K562 (cell line): ENCODE data around the gene AKR1A1. TPM values are rescaled to one million over a fixed set of nuclear protein-coding genes. Genes with fewer than 3 reads are reported as not detected.

Source experiments
- BCL6 ChIP-seq: fragments of 250-450 bp; sonication (Bioruptor Pico); IDR thresholded peaks from 2 replicates; pipeline ENCODE4 v1.4.0; 2020
- CHCHD3 ChIP-seq: fragments of 250-450 bp; sonication (Bioruptor Pico); IDR thresholded peaks from 2 replicates; pipeline ENCODE4 v2.1.2; 2022; ENCODE audit warnings: mild to moderate bottlenecking
- CXXC5 ChIP-seq: fragments of 250-450 bp; sonication (Bioruptor Pico); IDR thresholded peaks from 2 replicates; pipeline ENCODE4 v1.8.0; 2022; ENCODE audit warnings: inconsistent platforms, mild to moderate bottlenecking, moderate library complexity
- E4F1 ChIP-seq: fragments of 250-450 bp; sonication (Bioruptor Pico); IDR thresholded peaks from 2 replicates; pipeline ENCODE4 v1.5.0; 2021; ENCODE audit warnings: mild to moderate bottlenecking, borderline replicate concordance
- ELF4 ChIP-seq: fragments of 450-650 bp; formaldehyde crosslinking; IDR thresholded peaks from 2 replicates; pipeline ENCODE4 v1.4.0; 2022; ENCODE audit warnings: missing genetic modification characterization
- GABPB1 ChIP-seq: sonication (generic); formaldehyde crosslinking; IDR thresholded peaks from 2 replicates; pipeline ENCODE4 v1.8.0; 2022; ENCODE audit warnings: mild to moderate bottlenecking, missing genetic modification reagents
- HDAC2 ChIP-seq: fragments of 450-650 bp; IDR thresholded peaks from 2 replicates; pipeline ENCODE4 v1.6.1; 2016; ENCODE audit warnings: mild to moderate bottlenecking
- HDAC3 ChIP-seq: fragments of 450-650 bp; IDR thresholded peaks from 2 replicates; pipeline ENCODE4 v1.6.1; 2018; ENCODE audit warnings: borderline replicate concordance, mild to moderate bottlenecking, moderate library complexity; ENCODE audit not compliant: partially characterized antibody
- HNRNPH1 ChIP-seq: fragments of 200-400 bp; formaldehyde crosslinking; optimal IDR thresholded peaks from 2 replicates; pipeline ENCODE3; 2017; ENCODE audit warnings: low read depth, mild to moderate bottlenecking, low read length, moderate library complexity
- HNRNPUL1 ChIP-seq: fragments of 200-400 bp; formaldehyde crosslinking; IDR thresholded peaks from 2 replicates; pipeline ENCODE4 v1.6.1; 2017; ENCODE audit warnings: low read length
- KDM5B ChIP-seq: fragments of 200-600 bp; sonication (generic); IDR thresholded peaks from 2 replicates; pipeline ENCODE4 v1.6.1; 2012; ENCODE audit warnings: low read depth, mild to moderate bottlenecking, moderate library complexity, low read length, control low read depth, inconsistent platforms; ENCODE audit not compliant: insufficient replicate concordance
- KLF1 ChIP-seq: fragments of 450-650 bp; IDR thresholded peaks from 2 replicates; pipeline ENCODE4 v1.6.1; 2016; ENCODE audit warnings: missing genetic modification characterization, missing compliant biosample characterization
- MAFF ChIP-seq: IDR thresholded peaks from 2 replicates; pipeline ENCODE4 v1.6.1; 2012; ENCODE audit warnings: low read length, improper control_type of control experiment
- MAX ChIP-seq: sonication (generic); formaldehyde crosslinking; IDR thresholded peaks from 2 replicates; pipeline ENCODE4 v1.9.0; 2022; ENCODE audit warnings: mild to moderate bottlenecking, missing genetic modification reagents
- MITF ChIP-seq: IDR thresholded peaks from 2 replicates; pipeline ENCODE4 v1.6.1; 2014; ENCODE audit warnings: antibody characterized with exemption
- MNT ChIP-seq, 2 experiments: fragments of 450-650 bp; conservative IDR thresholded peaks; 2 replicates each; pipeline ENCODE4 v1.6.1; 2017; ENCODE audit warnings: mild to moderate bottlenecking in 2 of 2, moderate library complexity in 2 of 2
- MTA2 ChIP-seq: fragments of 450-650 bp; IDR thresholded peaks from 2 replicates; pipeline ENCODE4 v1.6.1; 2016; ENCODE audit warnings: low read depth
- PHB ChIP-seq: fragments of 250-450 bp; sonication (Bioruptor Pico); IDR thresholded peaks from 2 replicates; pipeline ENCODE4 v1.5.0; 2021
- RBFOX2 ChIP-seq: fragments of 200-400 bp; formaldehyde crosslinking; IDR thresholded peaks from 2 replicates; pipeline ENCODE4 v1.6.1; 2017; ENCODE audit warnings: low read depth, mild to moderate bottlenecking, low read length, moderate library complexity
- ZFX ChIP-seq: sonication (generic); formaldehyde crosslinking; IDR thresholded peaks from 2 replicates; pipeline ENCODE4 v1.8.0; 2022; ENCODE audit warnings: mild to moderate bottlenecking, missing genetic modification reagents, moderate library complexity
- ZNF143 ChIP-seq: sonication (generic); formaldehyde crosslinking; IDR thresholded peaks from 2 replicates; pipeline ENCODE4 v1.9.0; 2022; ENCODE audit warnings: mild to moderate bottlenecking, missing genetic modification reagents
- ZNF316 ChIP-seq: fragments of 450-650 bp; IDR thresholded peaks from 2 replicates; pipeline ENCODE4 v1.6.1; 2016
- ZNF586 ChIP-seq: fragments of 450-650 bp; formaldehyde crosslinking; conservative IDR thresholded peaks from 2 replicates; pipeline ENCODE4 v1.4.0; 2020; ENCODE audit warnings: mild to moderate bottlenecking, moderate library complexity
- ZNF699 ChIP-seq: fragments of 250-450 bp; sonication (Bioruptor Pico); IDR thresholded peaks from 2 replicates; pipeline ENCODE4 v1.8.0; 2021; ENCODE audit warnings: mild to moderate bottlenecking, moderate library complexity; ENCODE audit not compliant: insufficient replicate concordance
- polyA plus RNA-seq, 8 experiments: library from polyadenylated mRNA; depleted of rRNA in 4 of 8; stranded (reverse) in 5 of 8; unstranded in 3 of 8; fragments of >200 nt; fragmentation: Nextera tagmentation in 2 of 8; fragmentation: Illumina TruSeq in 1 of 8; extraction: Ambion mirVana in 2 of 8; extraction: Trizol in 1 of 8; gene quantifications; 2 replicates each; pipeline versions ENCODE4 v1.2.1 to v1.2.3, GENCODE V29; 2011 to 2014; ENCODE audit warnings: inconsistent platforms in 1 of 8, missing spikeins in 1 of 8
- total RNA-seq, 7 experiments: library from RNA; depleted of rRNA in 6 of 7; stranded (reverse); fragments of >200 nt in 6 of 7; fragmentation: Illumina TruSeq in 2 of 7; extraction: Trizol in 2 of 7; gene quantifications; 2 replicates each; pipeline versions ENCODE4 v1.2.1 to v1.2.3, GENCODE V29; 2011 to 2021; ENCODE audit warnings: low replicate concordance in 1 of 7

The AKR1A1 gene
- total and polyA plus RNA-seq, 9 of the 15 experiments (the other 6 are each of a cell fraction or from before 2014, with no cell fraction given) = 68.6 to 211 (median 132) TPM

- peak; percentile 60; the same call in 1 of the 2 replicates for TF ChIP-seq ELF4 (CRISPR knock-in tag)
- TF ChIP-seq ZNF143 (CRISPR knock-in tag) = no peak; the same call in 1 of the 2 replicates
- TF ChIP-seq MNT (conservative IDR thresholded peaks at IDR 0.05) = peak; percentile 93 to 96
- peak; percentile 98 for TF ChIP-seq ZNF316
- peak; percentile 100 for TF ChIP-seq RBFOX2
- 0 out of 2 replicates have a peak, but pooled peaks have one; percentile 5 for TF ChIP-seq MITF
- no peak for TF ChIP-seq ZNF586 (CRISPR knock-in tag)
- TF ChIP-seq HNRNPH1 = no peak
- TF ChIP-seq CHCHD3 (CRISPR knock-in tag) = peak; percentile 86; the same call in 1 of the 2 replicates
- peak; percentile 100 for TF ChIP-seq KDM5B
- peak; percentile 26; the same call in 1 of the 2 replicates for TF ChIP-seq E4F1
- no peak for TF ChIP-seq ZNF699 (CRISPR knock-in tag)
- TF ChIP-seq KLF1 (tag) = peak; percentile 97
- peak; percentile 96 for TF ChIP-seq ZFX (CRISPR knock-in tag)
- TF ChIP-seq MAFF = peak; percentile 94
- TF ChIP-seq CXXC5 (CRISPR knock-in tag) = peak; percentile 96
- peak; percentile 94 for TF ChIP-seq PHB (CRISPR knock-in tag)
- TF ChIP-seq BCL6 (CRISPR knock-in tag) = no peak
- TF ChIP-seq HDAC2 = peak; percentile 68; the same call in 1 of the 2 replicates
- TF ChIP-seq MAX (CRISPR knock-in tag) = peak; percentile 89
- TF ChIP-seq HDAC3 = peak; percentile 96
- TF ChIP-seq MTA2 = no peak
- TF ChIP-seq HNRNPUL1 = peak; percentile 79; the same call in 1 of the 2 replicates
- TF ChIP-seq GABPB1 (CRISPR knock-in tag) = peak; percentile 85
Measured at GRCh38 chr1:45521413-45522323, 29.0 kb upstream of the AKR1A1 start, which contains the start of gene PRDX1 (continued).
